Measurements from ENCODE around the gene SOX4.

The SOX4 gene

DNA sequence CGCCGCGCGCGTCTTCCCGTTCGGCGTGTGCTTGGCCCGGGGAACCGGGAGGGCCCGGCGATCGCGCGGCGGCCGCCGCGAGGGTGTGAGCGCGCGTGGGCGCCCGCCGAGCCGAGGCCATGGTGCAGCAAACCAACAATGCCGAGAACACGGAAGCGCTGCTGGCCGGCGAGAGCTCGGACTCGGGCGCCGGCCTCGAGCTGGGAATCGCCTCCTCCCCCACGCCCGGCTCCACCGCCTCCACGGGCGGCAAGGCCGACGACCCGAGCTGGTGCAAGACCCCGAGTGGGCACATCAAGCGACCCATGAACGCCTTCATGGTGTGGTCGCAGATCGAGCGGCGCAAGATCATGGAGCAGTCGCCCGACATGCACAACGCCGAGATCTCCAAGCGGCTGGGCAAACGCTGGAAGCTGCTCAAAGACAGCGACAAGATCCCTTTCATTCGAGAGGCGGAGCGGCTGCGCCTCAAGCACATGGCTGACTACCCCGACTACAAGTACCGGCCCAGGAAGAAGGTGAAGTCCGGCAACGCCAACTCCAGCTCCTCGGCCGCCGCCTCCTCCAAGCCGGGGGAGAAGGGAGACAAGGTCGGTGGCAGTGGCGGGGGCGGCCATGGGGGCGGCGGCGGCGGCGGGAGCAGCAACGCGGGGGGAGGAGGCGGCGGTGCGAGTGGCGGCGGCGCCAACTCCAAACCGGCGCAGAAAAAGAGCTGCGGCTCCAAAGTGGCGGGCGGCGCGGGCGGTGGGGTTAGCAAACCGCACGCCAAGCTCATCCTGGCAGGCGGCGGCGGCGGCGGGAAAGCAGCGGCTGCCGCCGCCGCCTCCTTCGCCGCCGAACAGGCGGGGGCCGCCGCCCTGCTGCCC lies 1.1 kb downstream of the SOX4 start:
- no peak for DNase-seq

DNA sequence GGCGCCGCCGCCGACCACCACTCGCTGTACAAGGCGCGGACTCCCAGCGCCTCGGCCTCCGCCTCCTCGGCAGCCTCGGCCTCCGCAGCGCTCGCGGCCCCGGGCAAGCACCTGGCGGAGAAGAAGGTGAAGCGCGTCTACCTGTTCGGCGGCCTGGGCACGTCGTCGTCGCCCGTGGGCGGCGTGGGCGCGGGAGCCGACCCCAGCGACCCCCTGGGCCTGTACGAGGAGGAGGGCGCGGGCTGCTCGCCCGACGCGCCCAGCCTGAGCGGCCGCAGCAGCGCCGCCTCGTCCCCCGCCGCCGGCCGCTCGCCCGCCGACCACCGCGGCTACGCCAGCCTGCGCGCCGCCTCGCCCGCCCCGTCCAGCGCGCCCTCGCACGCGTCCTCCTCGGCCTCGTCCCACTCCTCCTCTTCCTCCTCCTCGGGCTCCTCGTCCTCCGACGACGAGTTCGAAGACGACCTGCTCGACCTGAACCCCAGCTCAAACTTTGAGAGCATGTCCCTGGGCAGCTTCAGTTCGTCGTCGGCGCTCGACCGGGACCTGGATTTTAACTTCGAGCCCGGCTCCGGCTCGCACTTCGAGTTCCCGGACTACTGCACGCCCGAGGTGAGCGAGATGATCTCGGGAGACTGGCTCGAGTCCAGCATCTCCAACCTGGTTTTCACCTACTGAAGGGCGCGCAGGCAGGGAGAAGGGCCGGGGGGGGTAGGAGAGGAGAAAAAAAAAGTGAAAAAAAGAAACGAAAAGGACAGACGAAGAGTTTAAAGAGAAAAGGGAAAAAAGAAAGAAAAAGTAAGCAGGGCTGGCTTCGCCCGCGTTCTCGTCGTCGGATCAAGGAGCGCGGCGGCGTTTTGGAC lies 2.0 kb downstream of the SOX4 start:
- no peak for DNase-seq

DNA sequence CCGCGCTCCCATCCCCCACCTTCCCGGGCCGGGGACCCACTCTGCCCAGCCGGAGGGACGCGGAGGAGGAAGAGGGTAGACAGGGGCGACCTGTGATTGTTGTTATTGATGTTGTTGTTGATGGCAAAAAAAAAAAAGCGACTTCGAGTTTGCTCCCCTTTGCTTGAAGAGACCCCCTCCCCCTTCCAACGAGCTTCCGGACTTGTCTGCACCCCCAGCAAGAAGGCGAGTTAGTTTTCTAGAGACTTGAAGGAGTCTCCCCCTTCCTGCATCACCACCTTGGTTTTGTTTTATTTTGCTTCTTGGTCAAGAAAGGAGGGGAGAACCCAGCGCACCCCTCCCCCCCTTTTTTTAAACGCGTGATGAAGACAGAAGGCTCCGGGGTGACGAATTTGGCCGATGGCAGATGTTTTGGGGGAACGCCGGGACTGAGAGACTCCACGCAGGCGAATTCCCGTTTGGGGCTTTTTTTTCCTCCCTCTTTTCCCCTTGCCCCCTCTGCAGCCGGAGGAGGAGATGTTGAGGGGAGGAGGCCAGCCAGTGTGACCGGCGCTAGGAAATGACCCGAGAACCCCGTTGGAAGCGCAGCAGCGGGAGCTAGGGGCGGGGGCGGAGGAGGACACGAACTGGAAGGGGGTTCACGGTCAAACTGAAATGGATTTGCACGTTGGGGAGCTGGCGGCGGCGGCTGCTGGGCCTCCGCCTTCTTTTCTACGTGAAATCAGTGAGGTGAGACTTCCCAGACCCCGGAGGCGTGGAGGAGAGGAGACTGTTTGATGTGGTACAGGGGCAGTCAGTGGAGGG lies 2.8 kb downstream of the SOX4 start:
- no peak for DNase-seq

DNA sequence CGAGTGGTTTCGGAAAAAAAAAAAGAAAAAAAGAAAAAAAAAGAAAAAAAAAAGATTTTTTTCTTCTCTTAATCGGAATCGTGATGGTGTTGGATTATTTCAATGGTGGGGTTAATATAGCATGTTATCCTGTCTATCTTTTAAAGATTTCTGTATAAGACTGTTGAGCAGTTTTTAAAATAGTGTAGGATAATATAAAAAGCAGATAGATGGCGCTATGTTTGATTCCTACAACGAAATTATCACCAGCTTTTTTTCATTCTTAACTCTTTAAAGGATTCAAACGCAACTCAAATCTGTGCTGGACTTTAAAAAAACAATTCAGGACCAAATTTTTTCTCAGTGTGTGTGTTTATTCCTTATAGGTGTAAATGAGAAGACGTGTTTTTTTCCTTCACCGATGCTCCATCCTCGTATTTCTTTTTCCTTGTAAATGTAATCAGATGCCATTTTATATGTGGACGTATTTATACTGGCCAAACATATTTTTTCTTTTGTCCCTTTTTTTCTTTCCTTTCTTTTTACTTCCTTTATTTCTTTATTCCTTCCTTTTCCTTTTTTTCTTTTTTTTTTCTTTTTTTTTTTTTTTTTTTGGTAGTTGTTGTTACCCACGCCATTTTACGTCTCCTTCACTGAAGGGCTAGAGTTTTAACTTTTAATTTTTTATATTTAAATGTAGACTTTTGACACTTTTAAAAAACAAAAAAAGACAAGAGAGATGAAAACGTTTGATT lies 3.6 kb downstream of the SOX4 start:
- no peak for DNase-seq

DNA sequence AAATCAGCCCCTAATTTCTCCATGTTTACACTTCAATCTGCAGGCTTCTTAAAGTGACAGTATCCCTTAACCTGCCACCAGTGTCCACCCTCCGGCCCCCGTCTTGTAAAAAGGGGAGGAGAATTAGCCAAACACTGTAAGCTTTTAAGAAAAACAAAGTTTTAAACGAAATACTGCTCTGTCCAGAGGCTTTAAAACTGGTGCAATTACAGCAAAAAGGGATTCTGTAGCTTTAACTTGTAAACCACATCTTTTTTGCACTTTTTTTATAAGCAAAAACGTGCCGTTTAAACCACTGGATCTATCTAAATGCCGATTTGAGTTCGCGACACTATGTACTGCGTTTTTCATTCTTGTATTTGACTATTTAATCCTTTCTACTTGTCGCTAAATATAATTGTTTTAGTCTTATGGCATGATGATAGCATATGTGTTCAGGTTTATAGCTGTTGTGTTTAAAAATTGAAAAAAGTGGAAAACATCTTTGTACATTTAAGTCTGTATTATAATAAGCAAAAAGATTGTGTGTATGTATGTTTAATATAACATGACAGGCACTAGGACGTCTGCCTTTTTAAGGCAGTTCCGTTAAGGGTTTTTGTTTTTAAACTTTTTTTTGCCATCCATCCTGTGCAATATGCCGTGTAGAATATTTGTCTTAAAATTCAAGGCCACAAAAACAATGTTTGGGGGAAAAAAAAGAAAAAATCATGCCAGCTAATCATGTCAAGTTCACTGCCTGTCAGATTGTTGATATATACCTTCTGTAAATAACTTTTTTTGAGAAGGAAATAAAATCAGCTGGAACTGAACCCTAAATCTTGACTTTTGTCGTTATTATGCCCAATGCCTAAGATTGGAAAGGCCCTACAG lies 4.5 kb downstream of the SOX4 start:
- DNase-seq: no peak

DNA sequence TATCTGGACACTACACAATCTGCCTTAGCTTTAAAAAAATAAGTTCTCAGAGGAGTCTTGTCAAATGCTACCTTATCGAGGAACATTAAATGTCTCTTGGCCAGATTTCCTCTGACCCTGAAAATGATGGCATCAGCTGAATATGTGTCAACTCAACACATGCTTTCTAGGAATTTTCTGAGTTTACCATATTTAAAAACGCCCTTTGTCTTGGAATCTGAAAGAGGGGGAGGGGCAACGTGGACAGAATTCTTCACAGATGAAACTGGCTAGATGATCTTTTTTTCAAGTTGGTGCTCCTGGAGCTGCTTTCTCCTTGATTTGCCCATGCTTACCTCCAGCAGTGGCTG lies 5.1 kb downstream of the SOX4 start:
- no peak for DNase-seq

DNA sequence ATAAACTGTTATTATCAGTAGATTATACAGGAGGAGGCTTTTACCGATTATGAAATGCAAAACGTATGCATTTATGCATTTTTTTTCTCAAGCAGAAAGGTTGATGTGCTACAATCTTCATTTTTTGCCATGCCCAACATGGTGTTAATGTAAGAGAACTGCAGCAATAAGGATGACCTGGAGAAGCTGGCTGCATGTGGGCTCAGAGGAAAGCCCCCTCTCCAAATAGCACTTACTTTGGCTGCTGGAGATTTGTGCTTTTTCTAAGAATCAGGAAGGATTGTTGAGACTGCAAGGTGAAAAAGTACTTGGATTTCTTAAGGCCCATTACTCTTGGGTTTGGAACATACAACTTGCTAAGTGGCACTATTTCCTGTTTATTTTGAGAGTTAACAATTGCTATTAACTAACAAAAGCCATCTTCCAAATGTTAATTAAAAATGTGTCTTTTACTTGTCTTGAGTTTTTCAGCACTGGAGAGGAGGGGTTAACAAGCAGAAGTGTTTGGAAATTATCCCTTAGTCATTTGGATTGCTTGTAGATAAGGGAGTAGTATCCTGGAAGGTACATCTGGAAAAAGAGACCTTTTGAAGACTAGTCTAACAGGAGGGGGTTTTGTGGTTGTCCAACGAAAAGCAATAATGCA lies 5.6 kb downstream of the SOX4 start:
- no peak for DNase-seq

DNA sequence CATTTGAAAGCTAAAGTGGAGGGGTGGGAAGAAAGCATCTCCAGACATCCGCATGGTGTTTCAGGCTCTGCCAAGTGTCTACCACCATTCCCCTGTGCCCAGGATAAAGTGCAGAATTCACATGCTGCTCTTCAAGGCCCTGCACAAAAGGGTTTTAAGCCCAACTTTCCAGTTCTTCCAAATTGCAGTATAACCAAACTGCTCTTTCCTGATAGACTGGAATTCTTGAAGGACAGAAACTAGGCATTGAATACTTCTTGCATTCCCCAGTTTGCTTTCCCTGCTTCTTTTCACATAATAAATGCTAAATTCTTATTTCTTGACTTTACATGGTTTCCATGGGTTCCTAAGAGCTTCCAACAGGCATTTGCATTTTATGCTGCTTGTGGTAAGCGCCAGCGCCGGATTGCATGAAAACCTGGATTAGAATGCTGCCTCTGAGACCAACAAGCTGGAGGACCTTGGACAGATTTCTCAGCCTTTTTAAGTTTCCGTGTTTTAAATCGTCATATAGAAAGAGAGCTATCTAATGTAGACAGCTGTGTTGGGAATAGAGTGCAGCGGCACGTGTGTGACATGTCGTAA lies 7.9 kb downstream of the SOX4 start:
- no peak for DNase-seq

DNA sequence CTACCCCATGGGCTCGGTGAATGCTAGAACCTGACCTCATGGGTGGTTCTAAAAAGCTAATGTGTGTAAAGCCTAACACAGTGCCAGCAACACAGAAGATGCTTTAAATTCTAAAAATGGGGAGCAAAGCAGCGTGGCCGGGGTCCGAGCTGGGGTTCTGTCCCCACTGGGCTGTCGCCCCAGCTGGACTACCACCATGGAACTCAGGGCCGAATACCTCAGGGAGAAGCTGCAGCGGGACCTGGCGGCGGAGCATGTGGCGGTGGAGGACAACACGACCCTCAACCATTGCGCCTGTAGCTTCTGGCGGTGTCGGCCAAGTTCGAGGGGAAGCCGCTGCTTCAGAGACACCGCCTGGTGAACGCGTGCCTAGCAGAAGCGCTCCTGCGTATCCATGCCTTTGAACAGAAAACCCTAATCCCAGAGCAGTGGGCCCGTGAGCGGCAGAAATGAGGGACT lies 8.4 kb downstream of the SOX4 start:
- no peak for DNase-seq

DNA sequence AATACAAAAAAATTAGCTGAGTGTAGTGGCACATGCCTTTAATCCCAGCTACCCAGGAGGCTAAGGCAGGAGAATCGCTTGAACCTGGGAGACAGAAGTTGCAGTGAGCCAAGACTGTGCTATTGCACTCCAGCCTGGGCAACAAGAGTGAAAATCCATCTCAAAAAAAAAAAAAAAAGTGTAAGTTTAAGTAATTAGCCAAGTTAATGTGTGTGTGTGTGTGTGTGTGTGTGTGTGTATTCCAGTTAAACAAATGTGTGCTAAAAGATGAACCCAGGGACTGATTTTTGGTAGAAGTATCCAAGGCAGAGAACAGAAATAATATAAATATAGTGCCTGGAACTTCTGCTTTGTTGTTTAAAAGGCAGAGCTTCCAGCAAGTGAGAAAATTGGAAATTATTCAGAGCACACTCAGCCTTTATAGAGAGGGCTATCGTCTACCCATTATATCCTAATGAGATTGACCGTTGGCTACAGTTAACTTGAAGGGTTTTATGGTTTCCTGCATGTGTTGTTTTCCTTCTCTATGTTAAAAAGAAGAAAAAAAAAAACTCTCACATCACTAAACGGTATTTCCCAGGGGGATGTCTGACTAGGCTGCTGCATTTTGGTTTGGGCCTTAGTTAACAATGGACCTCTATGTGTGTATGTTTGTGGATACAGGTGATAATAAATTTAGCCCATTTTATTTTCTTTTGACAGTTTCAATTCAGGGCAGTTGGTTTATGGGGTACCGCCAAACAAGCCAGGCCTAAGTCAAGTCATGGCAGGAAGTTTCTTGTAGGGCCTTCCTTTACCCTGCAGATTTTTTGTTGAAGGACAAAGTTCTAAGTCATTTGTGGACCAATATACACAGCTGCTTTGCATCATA lies 9.8 kb downstream of the SOX4 start:
- no peak for DNase-seq

DNA sequence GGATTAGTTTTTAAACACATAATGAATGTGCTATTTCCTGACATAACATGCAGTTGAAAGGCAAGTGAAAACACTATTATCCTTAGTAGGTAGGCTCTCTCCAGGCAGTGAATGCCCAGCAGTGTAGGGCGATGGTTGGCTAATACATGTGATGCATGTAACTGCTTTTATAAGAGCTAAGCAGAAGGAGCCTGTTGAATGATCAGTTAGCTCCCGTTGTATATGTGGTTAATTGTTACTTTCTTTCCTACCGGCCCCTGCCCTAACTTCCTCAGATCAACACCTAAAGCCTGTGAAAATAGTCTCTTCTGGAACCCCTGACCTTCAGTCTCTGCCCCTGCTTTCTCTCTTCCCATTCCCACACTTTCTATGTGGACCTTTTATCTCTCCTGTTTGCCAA lies 10.5 kb downstream of the SOX4 start:
- DNase-seq: no peak

DNA sequence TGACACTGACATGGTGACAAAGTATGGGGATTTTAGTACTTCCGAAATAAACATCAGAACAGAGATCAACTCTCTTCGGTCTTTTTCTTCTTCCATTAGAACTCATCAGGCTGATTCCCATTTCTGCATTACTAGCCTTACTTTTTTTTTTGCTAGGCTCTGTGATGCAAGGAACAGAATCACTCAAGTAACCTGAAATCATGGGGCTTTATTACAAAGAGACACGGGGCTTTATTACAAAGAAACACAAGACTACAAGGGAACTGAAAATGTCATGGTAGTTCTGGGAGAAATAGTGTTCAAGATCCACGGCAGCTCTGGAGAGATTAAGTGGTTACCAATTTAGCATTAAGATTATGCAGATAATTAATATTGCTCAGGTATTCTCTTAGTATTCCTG lies 11.6 kb downstream of the SOX4 start:
- no peak for DNase-seq

DNA sequence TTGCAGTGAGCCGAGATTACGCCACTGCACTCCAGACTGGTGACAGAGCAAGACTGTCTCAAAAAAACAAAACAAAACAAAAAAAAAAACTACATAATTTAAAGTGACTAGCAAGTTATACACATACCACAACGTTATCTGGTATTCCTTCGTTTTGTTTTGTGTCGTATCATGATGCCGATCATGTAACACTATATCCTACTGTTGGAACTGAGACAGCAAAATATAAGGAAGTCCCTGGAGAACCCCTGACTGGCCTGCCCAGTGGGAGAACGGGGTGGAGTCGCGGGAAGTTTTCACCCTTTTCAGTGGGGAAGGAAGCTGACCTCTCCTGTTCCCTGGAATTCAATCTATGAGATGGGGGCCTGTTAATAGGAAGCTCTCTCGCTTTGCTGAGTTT lies 15.1 kb downstream of the SOX4 start:
- no peak for DNase-seq

DNA sequence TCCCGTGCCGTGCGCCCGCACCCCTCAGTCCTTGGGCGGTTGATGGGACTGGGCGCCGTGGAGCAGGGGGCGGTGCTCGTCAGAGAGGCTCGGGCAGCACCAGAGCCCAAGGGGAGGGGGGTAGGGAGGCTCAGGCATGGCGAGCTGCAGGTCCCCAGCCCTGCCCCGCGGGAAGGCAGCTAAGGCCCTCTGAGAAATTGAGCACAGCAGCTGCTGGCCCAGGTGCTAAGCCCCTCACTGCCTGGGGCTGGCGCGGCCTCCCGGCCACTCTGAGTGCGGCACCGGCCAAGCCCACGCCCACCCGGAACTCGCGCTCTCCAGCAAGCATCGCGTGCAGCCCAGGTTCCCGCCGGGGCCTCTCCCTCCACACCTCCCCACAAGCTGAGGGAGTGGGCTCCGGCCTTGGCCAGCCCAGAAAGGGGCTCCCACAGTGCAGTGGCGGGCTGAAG lies 16.4 kb downstream of the SOX4 start:
- DNase-seq: no peak

DNA sequence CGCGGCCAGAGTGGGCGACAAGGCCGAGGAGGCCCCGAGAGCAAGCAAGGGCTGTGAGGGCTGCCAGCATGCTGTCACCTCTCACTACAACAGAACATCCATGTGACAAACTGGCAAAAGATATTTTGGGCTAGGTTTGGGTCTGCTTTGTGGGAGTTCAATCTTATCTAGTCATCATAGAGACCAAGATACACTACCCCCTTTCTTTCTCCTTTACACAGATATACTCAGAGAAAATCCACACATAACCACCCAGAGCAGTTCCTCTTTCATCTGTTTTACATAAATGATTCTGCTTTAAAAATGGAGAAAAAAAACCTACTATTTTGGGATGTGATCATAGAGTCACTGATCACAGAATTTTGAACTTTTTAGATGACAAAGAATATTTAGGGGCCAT lies 16.8 kb downstream of the SOX4 start:
- DNase-seq: no peak

DNA sequence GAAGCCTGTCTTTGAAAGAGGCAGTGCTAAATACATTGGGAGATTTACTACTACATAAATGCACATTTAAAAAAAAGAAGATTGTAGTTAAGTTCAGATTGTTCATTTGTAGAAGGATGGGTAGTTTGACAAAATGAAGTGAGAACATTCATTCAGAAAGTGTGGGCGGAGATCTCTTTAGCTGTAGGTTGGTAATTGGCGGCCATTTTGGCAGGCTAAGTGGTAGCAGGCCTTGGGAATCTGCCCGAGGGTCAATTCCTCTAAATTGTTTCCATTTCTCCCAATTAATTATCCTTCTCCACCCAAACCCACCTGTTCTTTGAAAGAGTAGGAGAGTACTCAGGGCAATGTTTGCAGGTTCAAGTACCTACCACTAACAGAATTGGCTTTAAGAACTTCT lies 17.9 kb downstream of the SOX4 start:
- DNase-seq: no peak

DNA sequence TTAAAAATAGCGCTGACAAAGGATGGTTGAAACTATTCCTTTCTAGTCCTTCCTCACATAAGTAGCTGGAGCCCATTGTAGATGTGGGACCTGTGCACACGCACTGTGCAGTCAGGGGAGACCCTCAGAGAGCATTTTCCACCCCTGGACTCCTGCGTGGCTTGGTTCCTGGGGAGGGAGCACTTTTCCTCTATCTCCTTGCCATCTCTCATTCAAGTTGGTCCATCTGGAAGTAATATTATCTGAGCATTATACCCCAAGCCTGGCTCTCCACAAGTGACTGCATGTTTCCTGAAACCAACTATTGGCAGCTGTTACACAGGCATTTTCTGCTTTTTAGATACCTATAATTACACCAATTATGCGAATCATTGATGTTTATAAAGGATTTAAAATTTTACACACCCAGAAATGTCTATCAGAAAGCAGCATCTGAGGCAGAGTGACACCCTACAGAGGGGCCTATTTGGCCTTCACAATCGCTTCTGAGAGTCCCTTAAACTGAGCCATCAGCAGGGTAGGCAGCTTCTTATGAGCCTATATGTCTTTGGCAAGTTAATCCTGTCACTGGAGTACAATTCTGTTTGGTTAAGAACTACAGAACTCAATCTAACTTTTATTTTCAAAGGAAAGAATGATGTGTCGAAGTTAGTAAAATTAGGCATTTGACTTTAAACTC lies 18.7 kb downstream of the SOX4 start:
- no peak for DNase-seq

DNA sequence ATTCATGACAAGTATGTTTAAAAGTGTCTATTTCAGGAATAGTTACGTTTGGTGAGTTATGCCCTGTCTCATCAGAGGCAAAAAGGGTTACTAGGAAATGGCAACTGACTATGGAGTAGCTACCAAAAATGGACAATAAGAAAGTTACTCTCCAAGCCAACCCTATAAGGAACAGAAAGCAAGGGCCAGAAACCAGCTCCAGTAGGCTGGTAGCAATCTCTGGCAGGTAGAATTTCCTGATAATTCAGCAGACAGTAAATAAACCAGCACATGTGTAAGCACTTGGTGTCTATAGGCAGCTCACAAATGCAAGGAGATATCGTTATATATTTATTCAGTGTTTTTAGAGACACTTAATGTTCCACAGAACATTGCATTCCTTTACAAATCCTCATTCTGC lies 20.3 kb downstream of the SOX4 start:
- no peak for DNase-seq

DNA sequence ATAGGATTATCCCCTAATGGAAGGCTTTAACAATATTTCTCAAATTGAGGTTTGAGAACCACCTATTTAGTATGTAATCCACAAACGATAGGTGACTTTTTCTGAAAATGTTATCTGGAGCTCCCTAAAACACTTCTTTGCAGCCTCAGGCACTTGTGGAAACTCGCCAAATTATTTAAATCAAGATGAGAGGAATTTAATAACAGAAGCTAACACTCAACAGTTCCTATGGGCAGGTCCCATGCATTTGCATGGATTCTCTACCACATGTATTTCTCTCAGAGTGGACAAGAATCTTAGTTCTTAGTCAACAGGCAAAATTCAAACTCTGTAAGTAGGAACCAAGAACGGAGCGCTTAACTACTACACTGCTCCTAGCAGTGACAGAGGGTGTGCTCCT lies 20.7 kb downstream of the SOX4 start:
- DNase-seq: no peak

All from NK-92 treated with Interleukin-12 subunit alpha and Interleukin-12 subunit beta, amount 100 ng/mL, for 24 hours (cell line).